Fibroblast of lung (primary cell): Measurements from ENCODE around the gene N4BP2.

Experiments used
- CTCF ChIP-seq, 2 donors: IDR thresholded peaks in 1 of 2; conservative IDR thresholded peaks in 1 of 2; 1 replicate in 1 of 2; 2 replicates in 1 of 2; pipeline ENCODE4 v1.5.1; 2011 to 2012; ENCODE audit warnings: low read length in 2 of 2, control low read depth in 1 of 2, inconsistent platforms in 1 of 2, low read depth in 1 of 2, mild to moderate bottlenecking in 1 of 2
- EZH2 ChIP-seq: IDR thresholded peaks from 2 replicates; pipeline ENCODE4 v1.5.1; 2012; ENCODE audit warnings: low read length, control low read depth, mild to moderate bottlenecking; ENCODE audit errors: missing control alignments

GRCh38 chr4:40057586-40058091, 989 bp downstream of the N4BP2 start:
- TF ChIP-seq CTCF (conservative IDR thresholded peaks at IDR 0.05 in 1 of 2, IDR thresholded peaks at IDR 0.05 in 1 of 2; ENCODE audit: low read depth in 1 of 2, low read length in 2 of 2) (no peak), EZH2 (peak; percentile 31)
